GM12873 (cell line): ENCODE data around the gene FRMD1.

Experiments used
- CTCF ChIP-seq: IDR thresholded peaks from 2 replicates; pipeline ENCODE4 v1.5.1; 2012; ENCODE audit warnings: low read depth, mild to moderate bottlenecking, moderate library complexity, low read length, control low read depth; ENCODE audit not compliant: insufficient read depth; ENCODE audit errors: missing control alignments

The FRMD1 gene

GRCh38 chr6:168045706-168046620, 33.0 kb downstream of the FRMD1 start:
- TF ChIP-seq CTCF = no peak

- TF ChIP-seq CTCF = no peak
These were observed 33.8 kb downstream of the FRMD1 start for GRCh38 chr6:168045141-168045691.

- no peak for TF ChIP-seq CTCF
These were observed 34.4 kb downstream of the FRMD1 start for GRCh38 chr6:168044521-168045130.

- no peak for TF ChIP-seq CTCF
These were observed 35.1 kb downstream of the FRMD1 start for GRCh38 chr6:168043848-168044415.

GRCh38 chr6:168043193-168043847, 35.7 kb downstream of the FRMD1 start:
- no peak for TF ChIP-seq CTCF

- no peak for TF ChIP-seq CTCF
These were observed 36.4 kb downstream of the FRMD1 start for GRCh38 chr6:168042426-168043192.
